K562 (cell line): ENCODE results near the gene GYS1. TPM values are rescaled to one million over a fixed set of nuclear protein-coding genes. Genes with fewer than 3 reads are reported as not detected.
A peak's percentile ranks its signal among the peaks of the same experiment; 100 is the strongest.

Experiments used
- CHD7 ChIP-seq: fragments of 200-600 bp; sonication (generic); IDR thresholded peaks from one replicate; pipeline ENCODE4 v1.6.1; 2012; ENCODE audit warnings: mild to moderate bottlenecking, low read depth, low read length, inconsistent platforms
- RBM34 ChIP-seq: fragments of 200-400 bp; formaldehyde crosslinking; IDR thresholded peaks from 2 replicates; pipeline ENCODE4 v1.6.1; 2018; ENCODE audit warnings: low read length, borderline replicate concordance; ENCODE audit not compliant: insufficient read depth
- SP1 ChIP-seq: sonication (generic); formaldehyde crosslinking; IDR thresholded peaks from 2 replicates; pipeline ENCODE4 v1.8.1; 2022; ENCODE audit warnings: mild to moderate bottlenecking, missing genetic modification reagents
- ZNF707 ChIP-seq: fragments of 250-450 bp; sonication (Bioruptor Pico); conservative IDR thresholded peaks from 2 replicates; pipeline ENCODE4 v1.8.0; 2022; ENCODE audit warnings: inconsistent platforms, mild to moderate bottlenecking, moderate library complexity
- polyA plus RNA-seq, 8 experiments: library from polyadenylated mRNA; depleted of rRNA in 4 of 8; stranded (reverse) in 5 of 8; unstranded in 3 of 8; fragments of >200 nt; fragmentation: Nextera tagmentation in 2 of 8; fragmentation: Illumina TruSeq in 1 of 8; extraction: Ambion mirVana in 2 of 8; extraction: Trizol in 1 of 8; gene quantifications; 2 replicates each; pipeline versions ENCODE4 v1.2.1 to v1.2.3, GENCODE V29; 2011 to 2014; ENCODE audit warnings: inconsistent platforms in 1 of 8, missing spikeins in 1 of 8
- total RNA-seq, 7 experiments: library from RNA; depleted of rRNA in 6 of 7; stranded (reverse); fragments of >200 nt in 6 of 7; fragmentation: Illumina TruSeq in 2 of 7; extraction: Trizol in 2 of 7; gene quantifications; 2 replicates each; pipeline versions ENCODE4 v1.2.1 to v1.2.3, GENCODE V29; 2011 to 2021; ENCODE audit warnings: low replicate concordance in 1 of 7

The GYS1 gene
- total and polyA plus RNA-seq, 9 of the 15 experiments (the other 6 are each of a cell fraction or from before 2014, with no cell fraction given) = 1.9 to 31.1 (median 15.2) TPM

DNA sequence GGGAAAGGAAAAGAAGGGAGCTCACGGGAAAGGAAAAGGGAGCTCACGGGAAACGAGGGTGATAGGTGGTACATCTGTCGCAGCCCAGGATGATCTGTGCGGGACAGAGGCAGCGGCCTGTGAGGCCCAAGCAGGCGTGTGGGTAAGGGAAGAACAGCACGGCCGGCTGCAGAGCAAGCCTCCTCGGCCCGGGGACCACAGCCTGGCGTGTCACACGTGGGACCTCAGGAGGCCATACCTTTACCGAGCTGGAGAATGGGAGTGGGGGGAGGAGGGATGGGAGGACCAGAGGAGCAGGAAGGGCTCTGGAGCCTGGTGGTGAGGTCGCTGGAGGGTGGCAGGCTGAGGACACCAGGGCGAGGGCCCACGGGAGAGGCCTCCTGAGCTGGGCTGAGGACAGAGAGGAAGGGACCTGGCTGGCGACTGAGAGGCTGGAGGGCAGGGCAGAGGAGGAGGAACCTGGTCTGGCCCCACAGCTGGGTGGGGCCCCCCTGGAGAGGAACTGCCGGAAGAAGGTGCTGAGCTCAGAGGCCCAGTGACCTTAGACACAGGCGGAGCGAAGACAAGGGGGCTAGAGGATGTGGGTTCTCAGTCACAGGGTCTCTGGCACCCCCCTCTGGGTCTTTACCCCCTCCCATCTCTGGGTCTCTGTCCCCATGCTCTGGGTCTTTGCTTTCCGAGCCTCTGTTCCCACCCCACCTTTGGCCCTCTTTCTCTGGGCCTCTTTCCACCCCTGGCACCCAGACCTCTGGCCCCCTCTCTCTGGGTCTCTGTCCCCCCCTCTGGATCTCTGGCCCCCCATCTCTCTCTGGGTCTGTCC, 30.9 kb downstream of the GYS1 start (continued):
- TF ChIP-seq CHD7 (no peak), RBM34 (no peak), SP1 (CRISPR knock-in tag) (peak; percentile 57; the same call in 1 of the 2 replicates), ZNF707 (no peak)
